Epithelial cell of prostate (primary cell): ENCODE measurements around the gene TMEM187.
A peak's percentile ranks its signal among the peaks of the same experiment; 100 is the strongest.
"Not testable (repeated sequence)": the region's sequence is repeated elsewhere in the genome, so short reads cannot be mapped to it uniquely, and the experiment has no call there.

Source experiments
- DNase-seq: peaks from one replicate; pipeline ENCODE4 v3.0.0-alpha.2; 2011; ENCODE audit warnings: low read depth, low spot score
- H3K27ac ChIP-seq: fragments of 450-650 bp; 2 replicates; pipeline ENCODE4 v1.5.1; 2017; ENCODE audit warnings: mild to moderate bottlenecking

Gene TMEM187

DNA sequence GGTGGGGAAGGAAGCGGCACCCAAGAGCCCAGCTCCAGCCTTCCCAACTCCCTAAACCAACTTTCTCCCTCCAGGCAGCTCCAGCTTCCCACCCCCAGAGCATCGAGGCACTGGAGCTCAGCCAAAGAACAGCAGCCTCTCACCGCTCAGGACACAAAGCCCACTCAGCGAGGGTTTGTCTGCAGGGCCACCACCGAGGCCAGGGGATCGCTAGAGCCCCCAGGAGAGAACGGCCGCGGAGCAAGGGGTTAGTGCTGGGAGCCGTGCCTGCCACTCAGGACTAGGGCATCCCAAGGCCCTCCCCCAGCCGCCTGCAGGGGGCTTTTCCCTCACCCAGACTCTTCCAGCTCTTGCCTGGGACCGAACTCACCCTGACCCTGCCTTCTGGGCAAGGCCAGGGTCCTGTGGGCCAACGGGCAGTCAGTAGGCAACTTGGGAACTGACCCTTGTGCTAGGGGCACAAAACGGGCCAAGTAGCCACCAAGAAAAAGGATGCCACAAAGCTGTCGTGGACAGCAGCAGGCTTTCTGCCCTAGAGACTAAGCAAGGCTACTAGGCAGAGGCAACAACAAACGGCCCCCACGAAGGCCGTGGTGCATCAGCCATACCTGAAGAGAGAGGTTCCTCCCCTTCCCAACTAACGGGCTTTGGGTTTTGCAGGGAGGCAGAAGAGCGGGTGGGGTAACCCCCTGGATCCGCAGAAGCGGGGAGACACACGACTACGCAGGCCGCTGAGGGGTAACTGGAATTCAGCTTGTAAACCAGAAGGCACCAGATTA lies 3.2 kb upstream of the TMEM187 start:
- DNase-seq = no peak
- H3K27ac ChIP-seq = peak overlapping the region; percentile 96

DNA sequence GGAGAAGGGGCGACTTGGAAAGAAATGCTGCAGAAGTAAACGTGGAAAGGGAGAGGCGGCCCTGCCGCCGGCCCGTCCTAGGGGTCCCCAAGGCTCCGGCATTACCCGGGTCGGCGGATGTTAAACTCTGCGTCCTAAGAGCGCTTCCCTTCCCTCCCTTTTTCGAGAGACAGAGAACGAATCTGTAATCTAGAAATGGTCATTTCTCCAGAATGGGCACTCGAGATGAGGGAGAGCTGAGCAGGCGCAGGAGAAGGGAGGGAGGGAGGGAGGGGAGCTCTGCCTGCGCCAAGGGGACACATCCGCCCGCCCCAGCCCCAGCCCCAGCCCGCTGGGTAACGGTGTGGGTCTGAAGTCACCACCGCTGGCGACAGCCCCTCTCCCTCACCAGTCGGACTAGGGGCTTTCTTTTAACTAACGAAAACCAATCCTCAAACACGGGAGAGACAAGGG lies 2.6 kb upstream of the TMEM187 start:
- no peak for DNase-seq
- H3K27ac ChIP-seq = peak overlapping the region; percentile 96

DNA sequence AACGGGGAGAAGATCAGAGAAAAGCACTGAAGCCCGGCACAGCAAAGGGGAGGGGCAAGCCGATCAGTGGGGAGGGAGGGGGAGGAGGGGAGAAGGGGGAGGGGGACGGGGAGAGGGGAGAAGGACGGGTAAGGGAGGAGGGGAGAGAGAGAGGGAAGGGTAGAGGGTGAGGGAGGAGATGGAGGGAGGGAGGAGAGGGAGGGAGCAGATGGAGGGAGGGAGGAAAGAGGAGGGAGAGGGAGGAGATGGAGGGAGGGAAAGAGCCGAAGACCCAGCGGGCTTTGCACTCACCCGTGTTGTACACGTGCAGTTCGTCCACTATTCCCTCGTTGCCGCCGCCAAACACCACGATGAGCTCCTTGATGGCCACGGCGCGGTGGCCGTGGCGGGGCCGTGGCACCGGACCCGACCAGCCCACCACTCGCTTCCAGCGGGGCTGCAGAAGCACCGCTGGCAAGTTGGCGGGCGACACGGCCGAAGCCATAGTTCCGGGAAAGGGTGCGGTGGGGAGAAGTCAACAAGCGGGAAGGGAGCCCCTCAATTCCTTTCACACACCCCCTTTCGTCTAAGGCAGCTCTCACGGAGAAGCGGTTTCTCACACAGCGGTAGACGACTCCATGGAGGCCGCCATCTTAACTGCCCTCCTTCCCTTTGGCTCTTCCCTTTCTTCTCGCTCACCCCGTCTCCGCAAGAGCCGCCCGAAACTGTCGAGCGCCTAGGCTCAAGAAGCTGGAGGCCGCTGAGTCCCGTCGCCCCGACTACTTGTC lies 2.0 kb upstream of the TMEM187 start:
- no peak for DNase-seq
- peak overlapping the region; percentile 96 for H3K27ac ChIP-seq

GRCh38 chrX:153971124-153971449 lies 1.5 kb upstream of the TMEM187 start:
- DNase-seq = no peak
- H3K27ac ChIP-seq = peak overlapping the region; percentile 96

DNA sequence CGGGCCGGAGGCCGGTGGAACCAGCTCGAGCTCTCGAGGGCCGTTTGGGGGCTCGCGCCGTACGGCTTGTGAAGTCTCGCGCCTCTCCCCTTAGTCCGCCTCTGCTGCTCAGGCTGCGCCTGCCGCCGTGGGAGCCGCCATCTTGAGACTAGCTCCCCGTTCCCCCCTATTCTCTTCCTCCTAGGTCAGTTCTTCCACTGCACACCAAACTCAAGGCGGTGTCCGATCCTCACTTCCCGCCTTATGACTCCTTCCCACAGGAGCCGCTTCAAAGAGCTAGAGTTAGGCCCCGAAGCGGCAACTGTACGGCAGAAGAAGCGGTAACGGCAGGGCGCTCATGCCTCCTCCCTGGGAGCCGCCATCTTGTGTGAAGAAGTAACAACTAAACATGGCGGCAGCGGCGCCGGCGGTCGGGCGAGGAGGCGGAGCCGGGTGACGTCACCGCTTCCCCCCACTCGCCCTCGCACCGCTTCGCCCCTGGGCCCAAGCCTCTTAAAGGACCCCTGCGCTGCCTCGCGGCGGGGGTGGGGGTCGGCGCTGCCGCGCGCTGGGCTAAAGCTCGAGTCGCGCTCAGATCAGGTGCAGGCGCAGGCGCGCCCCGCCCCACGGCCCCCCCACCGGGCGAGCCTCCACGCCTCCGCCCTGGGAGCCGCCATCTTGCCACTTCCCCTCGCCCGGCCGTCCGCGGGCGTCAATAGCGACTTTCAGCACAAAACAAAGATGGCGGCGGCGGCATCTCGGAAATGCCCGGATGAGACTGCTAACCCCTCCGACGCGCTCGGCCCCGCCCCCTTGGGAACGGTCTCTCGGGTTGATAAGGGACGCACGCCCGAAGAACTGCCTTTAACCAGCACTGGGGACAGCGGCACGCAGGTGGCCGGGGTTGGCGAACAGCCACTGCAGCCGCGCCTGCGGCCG lies 845 bp upstream of the TMEM187 start, which contains the start of gene HCFC1:
Gene HCFC1 (minus strand): TSS at position 369 of the 918 bp plus-strand sequence. CDS start 978 bp downstream, outside the sequence.
- DNase-seq = no peak
- H3K27ac ChIP-seq = peak within 1 kb of the TSS; percentile 96

DNA sequence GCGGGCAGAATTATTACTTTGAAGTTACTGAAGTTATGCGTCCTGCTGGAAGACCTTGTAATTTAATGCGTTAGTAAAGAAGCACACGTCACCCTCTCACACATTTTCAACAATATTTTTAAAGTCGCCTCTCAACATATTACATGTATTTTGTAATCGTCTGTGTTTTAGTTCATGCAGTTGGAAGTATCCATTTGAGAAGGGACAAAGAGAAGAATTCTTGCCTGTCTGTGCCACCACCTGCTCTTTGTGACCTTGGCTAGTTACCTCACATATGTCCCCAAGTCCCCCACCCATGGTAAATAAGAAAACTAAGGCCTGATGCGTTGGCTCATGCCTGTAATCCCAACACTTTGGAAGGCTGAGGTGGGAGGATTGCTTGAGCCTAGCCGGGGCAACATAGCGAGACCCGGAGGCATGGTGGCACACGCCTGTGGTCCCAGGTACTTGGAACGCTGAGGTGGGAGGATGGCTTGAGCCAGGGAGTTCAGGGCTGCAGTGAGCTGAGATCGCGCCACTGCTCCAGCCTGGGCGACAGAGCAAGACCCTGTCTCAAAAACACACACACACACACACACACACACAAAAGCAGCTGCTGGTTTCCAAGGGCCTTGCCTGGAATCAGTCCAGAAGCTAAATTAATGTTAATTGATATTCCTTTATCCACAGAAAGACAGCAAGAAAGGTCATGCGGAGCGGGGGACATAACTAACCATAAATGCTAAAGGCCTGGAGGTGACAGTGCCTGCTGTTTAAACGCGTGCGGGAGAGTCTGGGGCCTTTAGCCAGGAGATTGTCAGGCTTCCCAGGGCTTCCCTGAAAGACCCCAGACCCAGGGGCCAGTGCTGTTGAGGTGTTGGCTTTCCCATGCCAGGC lies 811 bp downstream of the TMEM187 start:
- DNase-seq = no peak

GRCh38 chrX:153974003-153974725 lies 1.6 kb downstream of the TMEM187 start:
- H3K27ac ChIP-seq = no peak overlapping the region
- no peak for DNase-seq

More for the DNA sequence above, 811 bp downstream of the TMEM187 start:
- peak overlapping the region; percentile 96 for H3K27ac ChIP-seq

DNA sequence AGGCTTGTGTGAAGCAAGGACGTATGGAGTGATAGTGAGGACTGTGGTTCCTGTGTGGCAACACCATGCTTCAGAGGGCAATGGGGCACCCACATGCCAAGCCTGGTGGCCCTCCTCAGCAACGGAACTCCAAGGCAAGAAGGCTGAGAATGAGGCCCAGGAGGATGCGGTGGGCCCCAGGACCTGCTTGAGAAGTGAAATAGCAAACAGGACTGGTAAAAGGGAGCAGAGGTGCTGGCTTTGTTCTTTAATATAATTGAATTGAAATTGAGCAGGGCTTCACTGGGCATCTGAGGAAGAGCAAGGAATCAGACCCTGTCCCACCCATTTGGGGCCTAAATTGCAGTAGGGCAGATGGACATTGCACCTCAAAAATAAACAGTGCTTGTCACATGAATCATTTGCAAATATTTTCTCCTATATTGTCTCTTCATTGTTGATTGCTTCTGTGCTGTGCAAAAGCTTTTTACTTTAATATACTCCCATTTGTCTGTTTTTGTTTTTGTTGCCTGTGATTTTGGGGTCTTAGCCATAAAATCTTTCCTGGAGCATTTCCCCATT lies 2.3 kb downstream of the TMEM187 start:
- no peak overlapping the region for H3K27ac ChIP-seq
- no peak for DNase-seq

GRCh38 chrX:153980394-153980793 lies 7.8 kb downstream of the TMEM187 start:
- H3K27ac ChIP-seq, DNase-seq: not testable (repeated sequence)

DNA sequence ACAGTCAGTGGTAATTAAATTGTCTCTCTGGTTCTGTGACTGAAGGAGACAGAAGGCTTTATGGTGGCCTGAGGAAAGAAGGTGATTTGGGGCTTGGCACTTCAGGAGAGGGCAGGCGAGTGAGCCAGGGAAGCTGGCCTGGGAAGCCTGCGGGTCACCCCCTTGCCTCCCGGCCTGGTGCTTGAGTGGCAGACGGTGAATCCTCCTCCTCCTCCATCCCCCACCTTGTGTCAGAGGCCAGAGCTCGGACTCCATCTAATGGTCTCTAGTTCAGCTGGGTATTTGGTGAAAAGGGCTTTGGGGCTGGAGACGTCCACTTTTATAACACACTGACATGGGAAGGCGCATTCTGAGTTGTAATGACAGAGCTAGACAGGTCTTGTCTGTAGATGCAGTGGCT lies 8.7 kb downstream of the TMEM187 start:
- no peak for DNase-seq
- H3K27ac ChIP-seq = no peak overlapping the region

DNA sequence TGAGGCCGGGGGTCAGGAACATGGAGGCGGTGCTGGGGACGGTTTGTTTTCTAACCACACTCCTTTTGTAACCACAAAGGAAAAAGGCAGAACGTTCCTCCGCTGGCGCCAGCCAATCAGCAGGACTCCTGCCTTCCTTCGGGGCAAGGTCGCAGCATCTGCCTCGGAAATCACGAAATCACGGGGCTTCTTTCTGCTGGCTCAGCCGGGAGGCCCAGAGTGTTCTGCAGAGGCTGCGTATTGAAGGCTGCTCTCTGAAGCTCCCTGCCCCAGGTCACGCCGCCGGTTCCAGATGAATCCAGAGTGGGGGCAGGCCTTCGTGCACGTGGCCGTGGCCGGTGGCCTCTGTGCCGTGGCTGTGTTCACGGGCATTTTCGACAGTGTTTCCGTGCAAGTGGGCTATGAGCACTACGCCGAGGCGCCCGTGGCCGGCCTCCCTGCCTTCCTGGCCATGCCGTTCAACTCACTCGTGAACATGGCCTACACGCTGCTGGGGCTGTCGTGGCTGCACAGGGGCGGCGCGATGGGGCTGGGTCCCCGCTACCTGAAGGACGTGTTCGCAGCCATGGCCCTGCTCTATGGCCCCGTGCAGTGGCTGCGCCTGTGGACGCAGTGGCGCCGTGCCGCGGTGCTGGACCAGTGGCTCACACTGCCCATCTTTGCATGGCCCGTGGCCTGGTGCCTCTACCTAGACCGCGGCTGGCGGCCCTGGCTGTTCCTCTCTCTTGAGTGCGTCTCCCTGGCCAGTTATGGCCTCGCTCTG lies 9.4 kb downstream of the TMEM187 start:
- H3K27ac ChIP-seq = no peak overlapping the region
- no peak for DNase-seq

- no peak overlapping the region for H3K27ac ChIP-seq
- no peak for DNase-seq
These were observed 10.8 kb downstream of the TMEM187 start for GRCh38 chrX:153983321-153983801.

- no peak for DNase-seq
- H3K27ac ChIP-seq = no peak overlapping the region
These were observed 12.0 kb downstream of the TMEM187 start for GRCh38 chrX:153984351-153985178.

- DNase-seq = no peak
- no peak overlapping the region for H3K27ac ChIP-seq
These were observed 15.9 kb downstream of the TMEM187 start for GRCh38 chrX:153988493-153988892.

DNA sequence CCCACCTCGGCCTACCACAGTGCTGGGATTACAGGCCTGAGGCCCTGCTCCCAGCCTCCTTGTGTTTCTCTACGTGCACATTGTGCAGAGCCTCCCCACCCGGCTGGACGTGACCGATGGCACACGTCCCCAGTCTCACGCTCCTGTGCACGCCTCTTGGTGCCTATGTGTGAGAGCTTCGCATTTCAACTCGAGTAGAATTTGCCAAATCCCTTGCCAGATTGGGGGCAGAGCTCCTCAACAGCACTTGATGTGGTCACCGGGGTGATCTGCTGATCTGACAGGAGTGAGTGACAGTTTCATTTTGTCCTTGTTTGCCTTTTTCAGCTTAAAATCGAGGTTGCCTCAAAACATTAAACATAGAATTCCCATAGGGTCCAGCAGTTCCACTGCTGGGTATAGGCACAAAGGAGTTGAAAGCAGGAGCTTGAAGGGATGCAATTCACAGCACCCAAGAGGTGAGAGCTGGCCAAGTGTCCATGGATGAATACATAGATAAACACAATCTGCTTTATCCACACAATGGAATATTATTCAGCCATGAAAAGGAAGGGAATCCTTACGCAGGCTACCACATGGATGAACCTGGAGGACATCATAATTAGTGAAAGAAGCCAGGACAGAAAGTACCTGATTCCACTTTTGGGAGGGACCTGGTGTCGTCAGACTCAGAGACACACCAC lies 17.6 kb downstream of the TMEM187 start:
- no peak for DNase-seq
- H3K27ac ChIP-seq = no peak overlapping the region

DNA sequence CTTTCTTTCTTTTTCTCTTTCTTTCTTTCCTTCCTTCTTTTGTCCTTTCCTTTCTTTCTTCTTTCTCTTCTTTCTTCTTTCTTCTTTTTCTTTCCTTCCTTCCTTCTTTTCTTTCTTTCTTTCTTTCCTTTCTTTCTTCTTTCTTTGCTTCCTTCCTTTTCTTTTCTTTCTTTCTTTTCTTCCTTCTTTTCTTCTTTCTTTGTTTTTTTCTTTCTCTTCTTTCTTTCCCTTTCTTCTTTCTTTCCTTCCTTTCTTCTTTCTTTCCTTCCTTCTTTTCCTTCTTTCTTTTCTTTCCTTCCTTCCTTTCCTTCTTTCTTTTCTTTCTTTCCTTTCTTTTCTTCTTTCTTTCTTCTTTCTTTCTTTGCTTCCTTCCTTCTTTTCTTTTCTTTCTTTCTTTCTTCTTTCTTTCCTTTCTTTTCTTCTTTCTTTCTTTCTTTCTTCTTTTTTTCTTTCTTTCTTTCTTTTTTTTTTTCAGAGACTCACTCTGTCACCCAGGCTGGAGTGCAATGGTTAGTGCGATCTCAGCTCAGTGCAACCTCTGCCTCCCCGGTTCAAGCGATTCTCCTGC lies 18.5 kb downstream of the TMEM187 start:
- no peak overlapping the region for H3K27ac ChIP-seq
- DNase-seq = no peak
